Glutamatergic neuron (in vitro differentiated cells): ENCODE data around the gene FRMD4A. TPM values are rescaled to one million over a fixed set of nuclear protein-coding genes. Genes with fewer than 3 reads are reported as not detected.

Experiments used
- DNase-seq: peaks from one replicate; pipeline ENCODE4 v3.0.0; 2022
- H3K27ac Mint-ChIP-seq: one replicate; pipeline ENCODE4 v1.8.0; 2020; ENCODE audit warnings: mild to moderate bottlenecking, mixed read lengths, inconsistent platforms; ENCODE audit not compliant: unreplicated experiment
- H3K27me3 Mint-ChIP-seq: one replicate; pipeline ENCODE4 v1.8.0; 2020; ENCODE audit warnings: mild to moderate bottlenecking, moderate library complexity, mixed read lengths, inconsistent platforms; ENCODE audit not compliant: unreplicated experiment
- H3K36me3 Mint-ChIP-seq: one replicate; pipeline ENCODE4 v1.8.0; 2020; ENCODE audit warnings: mild to moderate bottlenecking, mixed read lengths, inconsistent platforms; ENCODE audit not compliant: unreplicated experiment
- H3K4me1 Mint-ChIP-seq: one replicate; pipeline ENCODE4 v1.8.0; 2020; ENCODE audit warnings: mild to moderate bottlenecking, low read depth, mixed read lengths, inconsistent platforms; ENCODE audit not compliant: unreplicated experiment
- H3K4me3 Mint-ChIP-seq: one replicate; pipeline ENCODE4 v1.8.0; 2020; ENCODE audit warnings: mild to moderate bottlenecking, mixed read lengths, inconsistent platforms; ENCODE audit not compliant: unreplicated experiment
- H3K9me3 Mint-ChIP-seq: one replicate; pipeline ENCODE4 v1.8.0; 2020; ENCODE audit warnings: mild to moderate bottlenecking, moderate library complexity, mixed read lengths, inconsistent platforms; ENCODE audit not compliant: unreplicated experiment
- CTCF ChIP-seq: fragments of 200-600 bp; sonication (generic); IDR thresholded peaks from one replicate; pipeline ENCODE4 v1.5.0; 2021; ENCODE audit not compliant: partially characterized antibody, unreplicated experiment
- total RNA-seq: library from RNA; stranded (reverse); fragmentation: NEBNext Ultra II Directional; extraction: Animal tissue kit (Norgen Biotek cat#: 25700); gene quantifications from one replicate; pipeline ENCODE4 v1.2.1, GENCODE V29; 2021; ENCODE audit not compliant: unreplicated experiment

Gene FRMD4A
- total RNA-seq, 1 donor from 2014 or later: 70.6 TPM

GRCh38 chr10:13892871-13893270 lies 437.9 kb downstream of the FRMD4A start:
- Mint-ChIP-seq H3K27ac (no peak overlapping the region), H3K27me3 (peaks cover 11% of the 10 kb centered on the region), H3K4me3 (peak overlapping the region; percentile 85), H3K36me3 (peaks cover 5% of the 10 kb centered on the region), H3K4me1 (peaks cover 14% of the 10 kb centered on the region), H3K9me3 (no peaks in the 10 kb centered on the region)
- no peak for DNase-seq
- TF ChIP-seq CTCF: no peak

DNA sequence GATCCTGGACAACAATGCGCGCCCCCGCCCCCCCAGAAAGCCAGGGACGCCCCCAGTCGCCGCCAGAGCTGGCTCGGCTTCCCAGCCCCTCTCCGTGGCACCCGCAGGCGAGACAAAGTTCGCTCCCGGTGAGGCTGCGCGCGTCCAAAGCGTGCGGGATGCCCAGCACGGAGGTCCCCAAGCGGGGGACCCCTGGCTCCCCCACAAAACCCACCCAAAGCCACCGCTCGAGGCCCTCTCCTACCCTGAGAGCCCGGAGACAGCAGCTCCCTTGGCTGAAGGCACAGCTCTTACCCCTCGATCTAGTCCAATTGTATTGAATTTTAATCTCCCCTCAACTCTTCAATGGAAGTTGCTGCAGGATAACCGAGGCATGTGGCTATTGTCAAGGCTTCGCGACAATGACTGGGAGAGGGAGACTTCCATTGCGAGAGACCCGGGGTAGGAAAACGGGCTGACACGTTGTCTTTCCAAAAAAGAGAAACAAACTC lies 438.7 kb downstream of the FRMD4A start:
- H3K27ac Mint-ChIP-seq: no peak overlapping the region

GRCh38 chr10:13891128-13892000 lies 439.4 kb downstream of the FRMD4A start:
- peak; percentile 52 for DNase-seq
- Mint-ChIP-seq H3K4me1 (peaks cover 14% of the 10 kb centered on the region), H3K36me3 (peaks cover 5% of the 10 kb centered on the region), H3K27me3 (peaks cover 11% of the 10 kb centered on the region), H3K9me3 (no peaks in the 10 kb centered on the region), H3K27ac (peak overlapping the region; percentile 84), H3K4me3 (peak overlapping the region; percentile 88)
- TF ChIP-seq CTCF: no peak

More for the DNA sequence above, 438.7 kb downstream of the FRMD4A start:
- H3K27me3 Mint-ChIP-seq: peaks cover 11% of the 10 kb centered on the region
- TF ChIP-seq CTCF: no peak
- peak overlapping the region; percentile 85 for H3K4me3 Mint-ChIP-seq
- peaks cover 5% of the 10 kb centered on the region for H3K36me3 Mint-ChIP-seq
- H3K9me3 Mint-ChIP-seq: no peaks in the 10 kb centered on the region
- no peak for DNase-seq
- peaks cover 14% of the 10 kb centered on the region for H3K4me1 Mint-ChIP-seq

DNA sequence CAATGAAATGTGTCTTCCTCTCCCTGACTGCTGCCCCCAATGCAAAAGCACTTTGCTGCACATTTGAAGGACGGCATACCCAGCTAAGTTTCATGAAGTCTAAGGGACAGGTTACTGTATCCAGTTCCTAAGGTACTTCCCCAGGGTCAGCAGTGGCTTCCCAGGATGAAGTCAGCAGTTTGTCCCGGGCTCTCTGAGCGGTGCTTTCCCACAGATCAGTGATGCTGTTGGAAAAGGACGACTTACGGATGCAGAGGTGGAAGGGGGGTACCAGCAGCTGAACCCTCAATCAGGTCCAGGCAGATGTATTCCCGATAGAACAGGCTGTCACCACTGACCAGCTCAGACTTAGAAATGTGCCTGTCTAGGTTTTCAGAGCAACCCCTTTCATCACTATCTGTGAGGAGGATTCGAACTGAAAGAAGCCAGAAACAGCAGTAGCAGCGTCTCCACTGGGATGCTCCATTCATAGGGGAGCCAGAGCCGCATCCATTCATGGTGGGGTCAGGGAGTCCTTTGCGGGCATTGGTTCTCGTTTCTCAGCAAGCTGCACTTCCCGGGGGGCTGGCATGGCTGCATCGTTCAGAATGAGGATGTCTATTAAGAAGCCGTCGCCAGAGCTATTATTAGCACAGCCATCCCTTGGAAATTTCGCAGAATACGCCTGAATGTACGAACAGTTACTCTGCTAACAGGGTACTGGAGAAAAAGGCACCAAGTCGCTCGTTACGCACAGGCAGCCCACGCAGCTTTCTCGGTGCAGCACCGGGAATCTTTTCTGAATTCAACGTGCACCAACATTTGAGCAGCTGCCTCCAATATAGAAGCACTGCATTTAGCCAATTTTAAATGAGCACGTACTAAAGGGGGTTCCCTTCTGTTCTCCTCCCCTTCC lies 440.2 kb downstream of the FRMD4A start:
- H3K27me3 Mint-ChIP-seq: peaks cover 13% of the 10 kb centered on the region
- peak; percentile 55 for DNase-seq
- H3K4me1 Mint-ChIP-seq: peaks cover 20% of the 10 kb centered on the region
- peak overlapping the region; percentile 84 for H3K27ac Mint-ChIP-seq
- H3K9me3 Mint-ChIP-seq: peaks cover 5% of the 10 kb centered on the region
- H3K36me3 Mint-ChIP-seq: peaks cover 4% of the 10 kb centered on the region
- peak overlapping the region; percentile 88 for H3K4me3 Mint-ChIP-seq
- no peak for TF ChIP-seq CTCF
